Dedifferentiated amniotic fluid mesenchymal stem cell (primary cell): ENCODE measurements around the gene ZCRB1.
A peak's percentile ranks its signal among the peaks of the same experiment; 100 is the strongest.

Experiments
- DNase-seq: peaks from one replicate; pipeline ENCODE4 v3.0.0-alpha.2; 2016; ENCODE audit errors: extremely low spot score

ZCRB1 gene

DNA sequence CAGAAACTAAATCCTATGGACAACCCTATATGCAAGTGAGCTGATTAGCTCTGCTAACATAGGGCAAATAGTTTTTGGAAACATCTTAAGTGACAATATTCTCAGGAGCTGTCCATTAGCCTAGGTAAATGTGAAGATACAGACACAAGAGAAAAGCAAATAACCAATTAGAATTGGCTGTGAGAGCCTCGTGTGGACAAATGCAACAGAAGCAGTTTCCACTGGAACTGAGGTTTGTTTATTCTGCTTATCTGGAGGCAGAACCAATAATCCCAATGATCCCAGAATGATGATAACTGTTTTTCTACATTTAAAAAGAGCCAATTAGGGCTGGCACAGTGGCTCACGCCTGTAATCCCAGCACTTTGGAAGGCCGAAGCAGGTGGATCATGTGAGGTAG lies 44.6 kb downstream of the ZCRB1 start:
- no peak for DNase-seq

DNA sequence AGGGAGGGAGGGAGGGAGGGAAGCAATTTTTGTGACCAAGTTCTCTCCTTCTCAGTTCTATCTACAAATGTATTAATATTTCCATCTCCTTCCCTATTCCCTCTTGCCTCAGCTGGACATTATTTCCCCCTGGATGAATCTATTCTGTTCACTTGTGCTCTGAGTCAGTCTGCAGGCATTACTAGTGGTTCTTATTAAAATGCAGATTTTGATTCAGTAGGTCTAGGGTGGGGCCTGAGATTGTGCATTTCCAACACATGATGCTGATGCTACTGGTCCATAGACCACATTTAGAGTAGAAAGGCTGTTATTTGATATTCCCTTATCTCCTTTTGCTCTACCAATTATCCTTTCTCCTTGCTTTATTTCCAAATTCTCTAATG lies 47.8 kb downstream of the ZCRB1 start:
- no peak for DNase-seq

DNA sequence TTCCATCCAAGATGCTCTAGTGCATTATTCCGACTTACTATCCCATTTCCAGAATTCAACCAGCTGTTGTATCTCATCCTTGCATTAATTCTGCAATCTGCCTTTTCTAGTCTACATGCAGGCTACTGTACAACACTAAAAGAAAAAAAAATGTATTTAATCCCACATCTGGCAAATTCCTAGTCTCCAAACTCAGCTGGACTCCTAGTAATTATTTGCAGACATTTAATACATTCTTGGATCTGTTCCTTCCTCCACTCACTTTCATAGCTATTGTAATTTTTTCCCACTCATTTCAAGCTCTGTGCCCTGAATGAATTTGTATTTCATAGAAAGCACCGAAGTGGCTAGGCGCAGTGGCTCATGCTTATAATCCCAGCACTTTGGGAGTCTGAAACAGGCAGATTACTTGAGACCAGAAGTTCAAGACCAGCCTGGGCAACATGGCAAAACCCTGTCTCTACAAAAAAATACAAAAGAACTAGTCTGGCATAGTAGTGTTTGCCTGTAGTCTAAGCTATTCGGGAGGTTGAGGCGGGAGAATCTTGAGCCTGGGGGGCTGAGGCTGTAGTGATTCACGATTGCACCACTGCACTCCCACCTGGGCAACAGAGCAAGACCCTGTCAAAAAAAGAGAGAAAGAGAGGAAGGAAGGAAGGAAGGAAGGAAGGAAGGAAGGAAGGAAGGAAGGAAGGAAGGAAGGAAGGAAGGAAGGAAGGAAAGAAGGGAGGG lies 48.3 kb downstream of the ZCRB1 start:
- DNase-seq, result no peak

DNA sequence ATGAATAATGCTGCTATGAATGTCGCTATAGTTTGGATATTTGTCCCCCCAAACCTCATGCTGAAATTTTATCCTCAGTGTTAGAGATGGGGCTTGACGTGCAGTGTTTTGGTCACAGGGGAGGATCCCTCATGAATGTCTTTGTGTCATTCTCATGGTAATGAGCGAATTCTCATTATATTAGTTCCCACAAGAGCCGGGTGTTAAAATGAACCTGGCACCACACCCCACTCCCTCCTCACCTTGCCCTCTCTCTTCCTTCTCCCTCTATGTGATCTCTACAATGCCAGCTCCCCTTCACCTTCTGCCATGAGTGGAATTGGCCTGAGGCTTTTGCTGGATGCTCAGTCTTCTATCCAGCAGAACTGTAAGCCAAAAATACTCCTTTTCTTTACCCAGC lies 50.4 kb downstream of the ZCRB1 start:
- DNase-seq, result no peak

DNA sequence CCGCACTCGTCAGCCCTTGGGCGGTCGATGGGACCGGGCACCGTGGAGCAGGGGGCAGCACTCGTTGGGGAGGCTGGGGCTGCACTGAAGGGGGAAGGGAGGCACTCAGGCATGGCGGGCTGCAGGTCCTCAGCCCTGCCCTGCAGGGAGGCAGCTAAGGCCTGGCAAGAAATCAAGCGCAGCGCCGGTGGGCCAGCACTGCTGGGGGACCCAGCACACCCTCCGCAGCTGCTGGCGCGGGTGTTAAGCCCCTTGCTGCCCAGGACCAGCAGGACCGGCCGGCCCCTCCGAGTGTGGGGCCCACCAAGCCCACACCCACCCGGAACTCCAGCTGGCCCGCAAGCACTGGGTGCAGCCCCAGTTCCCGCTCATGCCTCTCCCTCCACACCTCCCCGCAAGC lies 52.2 kb downstream of the ZCRB1 start:
- DNase-seq, result no peak

DNA sequence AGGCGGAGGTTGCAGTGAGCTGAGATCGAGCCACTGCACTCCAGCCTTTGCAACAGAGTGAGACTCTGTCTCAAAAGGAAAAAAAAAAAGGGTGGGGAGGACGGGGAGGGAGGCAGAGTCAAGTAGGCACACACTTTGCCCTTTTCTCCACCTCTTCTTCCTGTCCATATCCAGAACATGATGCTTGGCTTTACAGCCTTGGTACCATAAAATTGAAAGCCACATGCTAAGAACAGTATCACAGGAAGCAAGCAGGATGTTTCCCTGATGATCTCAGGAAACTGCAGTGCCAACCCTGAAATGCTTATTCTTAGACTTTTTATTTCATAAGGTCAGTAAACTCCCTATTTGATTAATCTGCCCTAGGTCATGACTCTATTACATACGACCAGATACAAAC lies 55.3 kb downstream of the ZCRB1 start:
- DNase-seq, result no peak

DNA sequence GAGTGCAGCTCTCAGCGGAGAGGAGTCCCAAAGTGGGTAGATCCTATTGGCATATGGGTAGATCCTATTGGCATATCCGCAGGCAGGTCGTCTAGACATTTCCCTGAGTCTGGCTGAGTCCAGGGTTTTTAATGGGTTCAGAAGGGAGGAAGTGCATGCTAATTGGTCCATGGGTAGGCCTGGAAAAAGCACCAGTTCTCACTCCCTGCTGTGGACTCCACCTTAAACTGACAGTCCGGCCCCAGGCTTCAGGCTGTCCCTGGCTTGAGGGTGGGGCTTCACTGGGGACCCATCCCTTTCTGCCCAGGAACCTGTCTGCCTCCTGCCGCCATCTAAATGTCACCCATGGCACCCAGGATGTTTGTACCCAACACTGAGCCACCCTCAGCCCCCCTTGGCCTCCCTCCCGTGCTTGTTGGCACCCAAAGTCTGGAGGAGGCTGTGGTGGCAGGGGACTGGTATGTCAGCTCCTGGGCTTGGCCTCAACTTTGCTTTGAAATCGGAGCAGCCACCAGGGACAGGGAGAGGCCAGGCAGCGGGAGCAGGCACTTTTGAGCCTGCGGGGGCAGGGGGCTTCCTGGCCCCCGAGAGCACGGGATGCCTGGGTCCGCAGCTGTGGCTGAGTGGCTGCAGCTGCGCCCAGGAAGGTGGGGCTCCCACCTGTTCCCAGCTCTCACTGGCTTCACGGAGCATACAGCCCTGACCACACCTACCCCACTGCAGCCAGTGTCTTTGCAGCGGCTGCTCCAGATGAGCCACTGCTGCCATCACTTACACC lies 58.3 kb downstream of the ZCRB1 start:
- no peak for DNase-seq

DNA sequence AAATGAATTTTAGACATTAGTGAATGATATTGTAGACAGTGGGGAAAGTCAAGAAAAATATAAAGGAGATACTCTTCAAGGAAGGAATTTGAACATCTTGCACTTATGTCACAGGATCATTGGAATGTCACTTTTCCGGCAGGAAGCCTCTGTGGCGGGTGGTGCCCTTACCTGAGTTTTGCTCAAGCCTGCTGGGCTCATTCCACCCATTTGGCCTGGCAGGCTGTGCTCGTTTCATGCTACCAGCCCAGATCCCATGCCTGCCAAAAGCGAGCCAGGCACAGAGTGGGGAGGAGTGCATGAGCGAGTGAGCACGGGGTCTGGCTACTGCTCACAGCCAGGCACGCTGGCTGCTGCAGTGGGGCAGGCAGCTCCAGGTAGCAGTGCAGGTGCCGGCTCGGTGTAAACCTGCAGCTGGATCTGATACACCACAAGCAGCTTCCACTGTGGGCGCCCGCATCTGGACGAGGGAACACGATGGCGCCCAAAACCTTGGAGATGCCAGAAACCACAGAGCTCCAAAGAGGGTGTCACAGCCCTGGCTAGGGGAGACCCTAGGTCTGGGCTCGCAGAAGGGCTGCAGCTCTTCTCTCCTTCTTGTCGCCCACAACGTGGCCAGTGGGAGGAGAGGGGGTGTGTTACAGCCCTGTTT lies 59.2 kb downstream of the ZCRB1 start:
- DNase-seq, result no peak

DNA sequence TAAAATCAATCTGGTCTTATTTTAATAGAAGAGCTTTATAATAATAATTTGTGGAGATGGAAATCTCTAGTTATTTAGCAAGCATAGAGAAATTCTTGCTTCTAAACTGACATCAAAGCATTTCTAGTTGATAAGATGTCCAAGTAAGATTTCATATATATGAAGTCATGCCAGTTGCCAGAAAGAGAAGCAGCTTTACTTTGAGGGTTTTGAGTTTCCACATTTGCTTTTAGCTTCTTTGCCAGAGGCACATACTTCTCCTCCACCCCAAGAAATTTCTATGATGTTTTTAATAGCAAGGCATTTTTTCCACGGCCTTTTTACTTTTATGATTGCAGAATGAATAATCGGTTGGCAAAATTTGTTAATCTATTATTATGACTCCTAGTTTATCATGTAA lies 63.6 kb downstream of the ZCRB1 start:
- DNase-seq, result peak; percentile 30
